H9 (cell line): ENCODE data around the gene AGR3. TPM values are rescaled to one million over a fixed set of nuclear protein-coding genes. Genes with fewer than 3 reads are reported as not detected.

ENCODE experiments used
- DNase-seq: peaks from one replicate; pipeline ENCODE4 v3.0.0-alpha.2; 2017
- H2AFZ ChIP-seq: one replicate; pipeline ENCODE4 v1.6.1; 2013; ENCODE audit warnings: mild to moderate bottlenecking, low read length, control low read depth, moderate library complexity
- H2AK5ac ChIP-seq: 2 replicates; pipeline ENCODE4 v1.6.1; 2013; ENCODE audit warnings: low read length, control low read depth, mixed read lengths; ENCODE audit not compliant: insufficient read length
- H2BK120ac ChIP-seq: one replicate; pipeline ENCODE4 v1.6.1; 2013; ENCODE audit warnings: low read depth, mild to moderate bottlenecking, low read length, control low read depth, inconsistent platforms; ENCODE audit not compliant: poor library complexity, severe bottlenecking
- H2BK12ac ChIP-seq: 2 replicates; pipeline ENCODE4 v1.6.1; 2013; ENCODE audit warnings: low read length, control low read depth, mixed read lengths, low read depth; ENCODE audit not compliant: insufficient read length
- H2BK15ac ChIP-seq: 2 replicates; pipeline ENCODE4 v1.6.1; 2013; ENCODE audit warnings: low read depth, low read length, control low read depth
- H2BK20ac ChIP-seq: one replicate; pipeline ENCODE4 v1.6.1; 2013; ENCODE audit warnings: low read depth, mild to moderate bottlenecking, low read length, control low read depth, inconsistent platforms; ENCODE audit not compliant: poor library complexity, severe bottlenecking
- H2BK5ac ChIP-seq: 2 replicates; pipeline ENCODE4 v1.6.1; 2013; ENCODE audit warnings: low read length, control low read depth, mixed read lengths; ENCODE audit not compliant: insufficient read length
- H3K14ac ChIP-seq: 2 replicates; pipeline ENCODE4 v1.6.1; 2013; ENCODE audit warnings: low read length, control low read depth; ENCODE audit not compliant: insufficient read depth
- H3K18ac ChIP-seq: 2 replicates; pipeline ENCODE4 v1.6.1; 2013; ENCODE audit warnings: low read depth, mild to moderate bottlenecking, mixed read lengths, low read length, control low read depth; ENCODE audit not compliant: insufficient read length
- H3K23ac ChIP-seq: 2 replicates; pipeline ENCODE4 v1.6.1; 2013; ENCODE audit warnings: low read length, control low read depth, mixed read lengths, low read depth; ENCODE audit not compliant: insufficient read length
- H3K23me2 ChIP-seq: 2 replicates; pipeline ENCODE4 v1.6.1; 2013; ENCODE audit warnings: low read depth, mild to moderate bottlenecking, mixed read lengths, low read length, control low read depth; ENCODE audit not compliant: insufficient read length, poor library complexity, severe bottlenecking
- H3K27ac ChIP-seq: 2 replicates; pipeline ENCODE4 v1.5.1; 2013; ENCODE audit warnings: low read length, control low read depth, mixed read lengths, low read depth; ENCODE audit not compliant: insufficient read length
- H3K27me3 ChIP-seq: 2 replicates; pipeline ENCODE4 v1.6.1; 2013; ENCODE audit warnings: low read length, control low read depth, inconsistent platforms; ENCODE audit not compliant: insufficient read depth
- H3K4ac ChIP-seq: 2 replicates; pipeline ENCODE4 v1.6.1; 2013; ENCODE audit warnings: low read depth, mild to moderate bottlenecking, control low read depth, inconsistent platforms, low read length, moderate library complexity
- H3K4me1 ChIP-seq: 2 replicates; pipeline ENCODE4 v1.6.1; 2013; ENCODE audit warnings: low read length, control low read depth, inconsistent platforms; ENCODE audit not compliant: insufficient read depth
- H3K4me2 ChIP-seq: 2 replicates; pipeline ENCODE4 v1.6.1; 2013; ENCODE audit warnings: low read length, control low read depth, mixed read lengths; ENCODE audit not compliant: insufficient read length, insufficient read depth
- H3K56ac ChIP-seq: 2 replicates; pipeline ENCODE4 v1.6.1; 2013; ENCODE audit warnings: low read depth, mild to moderate bottlenecking, mixed read lengths, low read length, control low read depth; ENCODE audit not compliant: insufficient read length
- H3K79me1 ChIP-seq: 2 replicates; pipeline ENCODE4 v1.6.1; 2013; ENCODE audit warnings: low read depth, mild to moderate bottlenecking, moderate library complexity, low read length, control low read depth, inconsistent platforms; ENCODE audit not compliant: insufficient read depth, poor library complexity, severe bottlenecking
- H3K79me2 ChIP-seq: 2 replicates; pipeline ENCODE4 v1.6.1; 2013; ENCODE audit warnings: low read length, control low read depth, inconsistent platforms; ENCODE audit not compliant: insufficient read depth
- H3K9ac ChIP-seq: 2 replicates; pipeline ENCODE4 v1.6.1; 2013; ENCODE audit warnings: low read length, control low read depth, mixed read lengths; ENCODE audit not compliant: insufficient read length; ENCODE audit errors: extremely low read depth
- H3K9me3 ChIP-seq: one replicate; pipeline ENCODE4 v1.6.1; 2013; ENCODE audit warnings: low read depth, low read length, inconsistent platforms; ENCODE audit not compliant: control insufficient read depth
- H3T11ph ChIP-seq: one replicate; pipeline ENCODE4 v1.6.1; 2013; ENCODE audit warnings: mild to moderate bottlenecking, low read length, control low read depth, inconsistent platforms
- H4K20me1 ChIP-seq: one replicate; pipeline ENCODE4 v1.6.1; 2013; ENCODE audit not compliant: control insufficient read depth, insufficient read length, insufficient read depth
- H4K5ac ChIP-seq: 2 replicates; pipeline ENCODE4 v1.6.1; 2013; ENCODE audit warnings: low read depth, mild to moderate bottlenecking, mixed read lengths, low read length, control low read depth; ENCODE audit not compliant: insufficient read length
- H4K8ac ChIP-seq: replicated peaks from 2 replicates; pipeline ENCODE4 v1.6.1; 2013; ENCODE audit warnings: low read length, control low read depth, mixed read lengths, low read depth; ENCODE audit not compliant: insufficient read length
- H4K91ac ChIP-seq: 2 replicates; pipeline ENCODE4 v1.6.1; 2013; ENCODE audit warnings: low read depth, mild to moderate bottlenecking, moderate library complexity, mixed read lengths, low read length, control low read depth; ENCODE audit not compliant: insufficient read length
- H3K27ac Mint-ChIP-seq, 3 experiments: 2 replicates in 2 of 3; 3 replicates in 1 of 3; pipeline ENCODE4 v1.8.0; 2020 to 2021; ENCODE audit warnings: mixed read lengths in 3 of 3, mild to moderate bottlenecking in 1 of 3, moderate library complexity in 1 of 3
- H3K27me3 Mint-ChIP-seq: 2 replicates; pipeline ENCODE4 v1.8.0; 2021; ENCODE audit warnings: low read depth, mild to moderate bottlenecking, moderate library complexity, mixed read lengths
- H3K36me3 Mint-ChIP-seq, 3 experiments: 2 replicates in 2 of 3; 3 replicates in 1 of 3; pipeline ENCODE4 v1.8.0; 2020 to 2021; ENCODE audit warnings: low read depth in 3 of 3, mixed read lengths in 3 of 3; ENCODE audit not compliant: insufficient read depth in 1 of 3
- H3K4me1 Mint-ChIP-seq, 2 experiments: 2 replicates each; pipeline ENCODE4 v1.8.0; 2020; ENCODE audit warnings: mixed read lengths in 2 of 2
- H3K4me3 Mint-ChIP-seq, 2 experiments: 2 replicates in 1 of 2; 3 replicates in 1 of 2; pipeline ENCODE4 v1.8.0; 2020 to 2021; ENCODE audit warnings: mild to moderate bottlenecking in 2 of 2, mixed read lengths in 2 of 2, moderate library complexity in 1 of 2
- H3K9me3 Mint-ChIP-seq, 2 experiments: 2 replicates in 1 of 2; 3 replicates in 1 of 2; pipeline ENCODE4 v1.8.0; 2020; ENCODE audit warnings: mild to moderate bottlenecking in 2 of 2, mixed read lengths in 2 of 2, moderate library complexity in 1 of 2
- CTCF ChIP-seq: fragments of 200-600 bp; sonication (generic); conservative IDR thresholded peaks from 3 replicates; pipeline ENCODE4 v1.8.0; 2021; ENCODE audit warnings: antibody characterized with exemption, mild to moderate bottlenecking
- WGBS: extraction: QIAGEN DNeasy Blood & Tissue Kit; methylation state at CpG from one replicate; pipeline ENCODE4 v1.1.7; 2013; ENCODE audit warnings: missing lambda C conversion rate, low lambda C conversion rate, mixed read lengths; ENCODE audit not compliant: insufficient read length; ENCODE audit errors: extremely low coverage; 5-methylcytosine and 5-hydroxymethylcytosine counted together
- total RNA-seq: library from RNA; stranded (reverse); gene quantifications from 2 replicates; pipeline ENCODE4 v1.2.1, GENCODE V29; 2021

AGR3 gene
- total RNA-seq, 1 experiment from 2014 or later = not detected

DNA sequence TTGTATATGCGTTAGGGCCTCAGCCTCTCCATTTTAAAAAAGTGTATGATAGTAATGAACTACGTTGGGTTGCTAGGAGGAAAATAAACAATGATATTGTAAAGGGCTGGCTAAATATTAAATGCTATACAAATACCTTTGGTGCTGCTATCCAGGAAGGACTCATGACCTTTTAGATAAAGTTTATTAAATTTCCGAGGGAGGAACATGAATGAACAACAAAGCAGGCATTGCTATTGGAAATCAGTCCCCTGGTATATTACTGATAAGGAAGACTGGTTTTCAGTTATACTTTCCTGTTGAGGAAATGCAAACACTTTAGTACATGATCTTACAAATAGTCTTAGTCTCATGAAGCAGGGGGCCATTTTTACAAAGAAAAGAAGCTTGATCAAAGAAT, 59.8 kb downstream of the AGR3 start:
- H3K4me2 ChIP-seq = no peak overlapping the region
- no peaks in the 10 kb centered on the region for H3K9me3 ChIP-seq
- no peak overlapping the region for H3K4ac ChIP-seq
- H3K27ac Mint-ChIP-seq = no peak overlapping the region
- H2BK120ac ChIP-seq = no peak overlapping the region
- H2BK20ac ChIP-seq = no peak overlapping the region
- no peak overlapping the region for H3T11ph ChIP-seq
- no peak overlapping the region for H3K14ac ChIP-seq
- H3K79me2 ChIP-seq = no peaks in the 10 kb centered on the region
- no peak overlapping the region for H3K9ac ChIP-seq
- no peak for DNase-seq
- H2AK5ac ChIP-seq = no peak overlapping the region
- H3K27ac ChIP-seq = no peak overlapping the region
- no peak for TF ChIP-seq CTCF
- H3K4me3 Mint-ChIP-seq = no peak overlapping the region
- no peaks in the 10 kb centered on the region for H3K23me2 ChIP-seq
- no peak overlapping the region for H2BK15ac ChIP-seq
- H4K8ac ChIP-seq = no peak overlapping the region
- H2AFZ ChIP-seq = no peak overlapping the region
- WGBS = no CpG with 5 or more reads among the region's 3 CpGs
- no peak overlapping the region for H2BK5ac ChIP-seq
- no peaks in the 10 kb centered on the region for H3K79me1 ChIP-seq
- H4K91ac ChIP-seq = no peak overlapping the region
- no peaks in the 10 kb centered on the region for H3K27me3 ChIP-seq
- no peak overlapping the region for H3K18ac ChIP-seq
- no peak overlapping the region for H4K5ac ChIP-seq
- no peaks in the 10 kb centered on the region for H3K36me3 Mint-ChIP-seq
- H3K27me3 Mint-ChIP-seq = no peaks in the 10 kb centered on the region
- H3K4me1 ChIP-seq = no peaks in the 10 kb centered on the region
- no peaks in the 10 kb centered on the region for H3K4me1 Mint-ChIP-seq
- H4K20me1 ChIP-seq = no peaks in the 10 kb centered on the region
- no peak overlapping the region for H3K56ac ChIP-seq
- no peak overlapping the region for H2BK12ac ChIP-seq
- H3K23ac ChIP-seq = no peak overlapping the region
- no peaks in the 10 kb centered on the region; a peak in 1 of 5 replicates for H3K9me3 Mint-ChIP-seq
